SH-SY5Y (cell line): Measurements from ENCODE around the gene E2F8.

Source experiments
- GATA2 ChIP-seq: IDR thresholded peaks from 2 replicates; pipeline ENCODE4 v1.6.1; 2011; ENCODE audit warnings: mild to moderate bottlenecking, low read depth, low read length
- GATA3 ChIP-seq: IDR thresholded peaks from 2 replicates; pipeline ENCODE4 v1.6.1; 2011; ENCODE audit warnings: low read depth, mild to moderate bottlenecking, low read length, moderate library complexity

Gene E2F8

GRCh38 chr11:19208959-19209546 is 31.7 kb downstream of the E2F8 start:
- TF ChIP-seq GATA3 (no peak), GATA2 (no peak)

GRCh38 chr11:19208181-19208580 is 32.6 kb downstream of the E2F8 start:
- TF ChIP-seq GATA2 (no peak), GATA3 (no peak)

DNA sequence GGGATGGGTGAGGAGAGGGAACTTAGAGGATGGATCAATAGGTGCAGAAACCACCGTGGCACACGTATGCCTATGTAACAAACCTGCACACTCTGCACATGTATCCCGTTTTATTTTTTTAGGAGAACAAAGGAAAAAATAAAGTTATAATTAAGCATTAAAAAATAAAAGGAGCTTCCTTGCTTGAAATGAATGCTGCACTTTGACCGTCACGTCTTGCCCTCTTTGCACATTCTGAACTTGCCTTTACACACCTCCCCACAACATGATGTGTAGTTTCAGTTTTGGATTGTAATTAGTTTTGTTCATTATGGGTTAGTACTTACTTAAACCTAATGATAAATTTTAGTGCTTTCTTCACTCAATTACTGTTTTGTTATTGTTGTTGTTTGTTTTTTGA is 35.9 kb downstream of the E2F8 start:
- no peak for TF ChIP-seq GATA2
- no peak for TF ChIP-seq GATA3

- TF ChIP-seq GATA3 (no peak), GATA2 (no peak)
Observed at GRCh38 chr11:19201737-19202605, 38.8 kb downstream of the E2F8 start, which contains the start of gene CSRP3. Gene CSRP3, minus strand, starts transcription at chr11:19201983. Its CDS starts 9,535 bp downstream, at chr11:19192448.

- TF ChIP-seq GATA3 (no peak), GATA2 (no peak)
Observed at GRCh38 chr11:19200410-19201201, 40.1 kb downstream of the E2F8 start.

- TF ChIP-seq GATA2 (no peak), GATA3 (no peak)
Observed at GRCh38 chr11:19199771-19200170, 41.0 kb downstream of the E2F8 start.

DNA sequence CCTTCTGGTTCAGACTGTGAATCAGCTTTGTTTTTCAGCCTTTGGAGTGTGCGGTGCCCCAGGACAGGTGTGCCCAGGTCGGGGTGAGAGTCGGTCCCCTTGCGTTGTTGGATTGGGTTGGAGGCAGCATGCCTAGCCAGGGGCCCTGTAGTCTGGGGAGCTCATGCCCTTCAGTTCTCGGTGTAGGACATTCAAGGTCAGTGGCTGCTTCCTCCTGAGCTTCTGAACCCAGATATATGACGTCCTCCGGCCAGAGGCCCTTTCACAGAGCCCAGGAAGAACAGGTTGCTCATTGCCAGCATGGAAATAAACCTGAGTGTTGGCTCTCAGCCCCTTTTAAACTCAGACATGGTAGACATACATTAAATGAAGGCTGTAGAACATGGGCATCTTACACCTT is 41.7 kb downstream of the E2F8 start:
- no peak for TF ChIP-seq GATA2
- no peak for TF ChIP-seq GATA3

DNA sequence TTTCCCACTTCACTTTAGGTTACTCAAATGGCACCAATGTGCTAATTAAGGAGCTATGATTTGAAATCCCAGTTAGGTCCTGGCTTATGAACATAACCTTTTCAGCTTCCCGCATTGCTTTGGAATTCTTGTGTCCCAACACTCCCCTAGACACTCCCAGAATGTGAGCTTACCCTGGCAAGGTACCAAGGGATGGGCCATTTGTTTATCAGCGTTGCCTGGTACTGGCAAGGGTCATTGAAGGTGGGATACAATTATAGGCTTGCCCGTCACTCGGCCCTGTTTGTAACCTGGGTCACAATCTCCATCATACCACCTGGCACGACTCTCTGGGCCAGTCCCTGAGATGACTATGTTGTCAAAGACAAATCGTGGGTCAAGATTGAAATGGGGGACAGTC is 44.3 kb downstream of the E2F8 start:
- no peak for TF ChIP-seq GATA2
- no peak for TF ChIP-seq GATA3

GRCh38 chr11:19194620-19195308 is 46.0 kb downstream of the E2F8 start:
- TF ChIP-seq GATA2 (no peak), GATA3 (no peak)

- TF ChIP-seq GATA3 (no peak), GATA2 (no peak)
Observed at GRCh38 chr11:19193916-19194315, 46.8 kb downstream of the E2F8 start.

- TF ChIP-seq GATA2 (no peak), GATA3 (no peak)
Observed at GRCh38 chr11:19191530-19192169, 49.1 kb downstream of the E2F8 start.

DNA sequence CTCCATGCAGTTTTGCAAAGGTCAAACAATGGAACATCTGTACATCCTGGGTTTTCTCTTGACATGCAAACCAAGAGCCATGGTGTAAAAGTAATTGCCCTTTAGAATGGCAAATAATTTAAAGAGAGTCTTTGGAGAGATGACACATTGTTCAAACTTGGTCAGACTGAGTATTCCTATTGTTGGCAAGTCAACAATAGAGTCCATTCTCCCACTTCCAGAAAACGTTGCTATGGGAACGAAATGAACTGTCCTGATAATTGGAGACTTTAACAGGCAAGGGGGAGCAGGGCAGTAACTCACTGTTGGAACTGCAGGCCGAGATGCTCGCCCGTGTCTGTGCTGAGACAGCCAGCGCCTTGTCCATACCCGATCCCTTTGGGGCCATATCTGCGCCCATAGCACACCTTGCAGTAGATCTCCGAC is 52.9 kb downstream of the E2F8 start:
- no peak for TF ChIP-seq GATA2
- TF ChIP-seq GATA3 = no peak

- no peak for TF ChIP-seq GATA3
- TF ChIP-seq GATA2 = no peak
Observed at GRCh38 chr11:19187114-19187832, 53.5 kb downstream of the E2F8 start.
